Caco-2 (cell line): ENCODE results near the gene PCDHGA6. TPM values are rescaled to one million over a fixed set of nuclear protein-coding genes. Genes with fewer than 3 reads are reported as not detected.

Experiments used
- BruUV-seq: library from RNA; stranded (reverse); fragments of 400-500 nt; replicated peaks from 2 replicates; lab custom pipeline; 2021; lab: Mats Ljungman, UMichigan
- CTCF ChIA-PET: fragments of 300-600 bp; sonication (Branson Sonifier 250); formaldehyde crosslinking; loops from one replicate; lab custom pipeline; 2022; ENCODE audit warnings: antibody characterized with exemption; lab: Charles Lee
- POLR2A ChIA-PET: fragments of 300-600 bp; sonication (Branson Sonifier 250); formaldehyde crosslinking; loops from one replicate; lab custom pipeline; 2022; ENCODE audit warnings: antibody characterized with exemption; lab: Charles Lee
- DNase-seq, 2 experiments: peaks; one replicate each; pipeline versions ENCODE4 v3.0.0 to v3.0.0-alpha.2; 2020 to 2022
- H3K27me3 ChIP-seq: replicated peaks from 2 replicates; pipeline ENCODE4 v1.6.0; 2011; ENCODE audit warnings: low read length; ENCODE audit not compliant: control insufficient read depth, insufficient read depth
- H3K36me3 ChIP-seq: 2 replicates; pipeline ENCODE4 v1.5.1; 2011; ENCODE audit warnings: low read length; ENCODE audit not compliant: control insufficient read depth, insufficient read depth
- H3K4me1 ChIP-seq: fragments of 250-450 bp; sonication (Bioruptor Pico); 2 replicates; pipeline ENCODE4 v1.5.1; 2020; ENCODE audit warnings: mild to moderate bottlenecking
- H3K4me3 ChIP-seq: 2 replicates; pipeline ENCODE4 v1.5.1; 2011; ENCODE audit warnings: low read depth, mild to moderate bottlenecking, control low read depth, low read length
- H3K9me3 ChIP-seq: fragments of 250-450 bp; sonication (Bioruptor Pico); 2 replicates; pipeline ENCODE4 v1.5.1; 2020; ENCODE audit warnings: mild to moderate bottlenecking, moderate library complexity
- H3K27ac Mint-ChIP-seq: one replicate; pipeline ENCODE4 v1.8.0; 2022; ENCODE audit warnings: mixed read lengths; ENCODE audit not compliant: unreplicated experiment
- H3K27me3 Mint-ChIP-seq: one replicate; pipeline ENCODE4 v1.8.0; 2022; ENCODE audit warnings: mixed read lengths; ENCODE audit not compliant: insufficient read depth, unreplicated experiment
- H3K36me3 Mint-ChIP-seq: one replicate; pipeline ENCODE4 v1.8.0; 2022; ENCODE audit warnings: mild to moderate bottlenecking, mixed read lengths; ENCODE audit not compliant: insufficient read depth, unreplicated experiment
- H3K4me1 Mint-ChIP-seq: one replicate; pipeline ENCODE4 v1.8.0; 2022; ENCODE audit warnings: low read depth, mixed read lengths; ENCODE audit not compliant: unreplicated experiment
- H3K4me3 Mint-ChIP-seq: one replicate; pipeline ENCODE4 v1.8.0; 2022; ENCODE audit warnings: mild to moderate bottlenecking, moderate library complexity, mixed read lengths; ENCODE audit not compliant: unreplicated experiment
- H3K9me3 Mint-ChIP-seq: one replicate; pipeline ENCODE4 v1.8.0; 2022; ENCODE audit warnings: mixed read lengths; ENCODE audit not compliant: unreplicated experiment
- CTCF ChIP-seq, 2 experiments: fragments of 200-600 bp in 1 of 2; IDR thresholded peaks; 1 replicate in 1 of 2; 2 replicates in 1 of 2; pipeline versions ENCODE4 v1.5.1 to v1.8.0; 2011 to 2022; ENCODE audit warnings: antibody characterized with exemption in 1 of 2, control low read depth in 1 of 2, inconsistent platforms in 1 of 2, low read depth in 1 of 2, low read length in 1 of 2, mild to moderate bottlenecking in 1 of 2, moderate library complexity in 1 of 2; ENCODE audit not compliant: insufficient read depth in 1 of 2, severe bottlenecking in 1 of 2, unreplicated experiment in 1 of 2
- intact Hi-C: fragments of 100-400 bp; cut with micrococcal nuclease; formaldehyde crosslinking; loops from one replicate; pipeline ENCODE4 v1.10.0; 2022; ENCODE audit not compliant: unreplicated experiment
- total RNA-seq: library from RNA; stranded (reverse); gene quantifications from 2 replicates; pipeline ENCODE4 v1.2.3, GENCODE V29; 2022

The PCDHGA6 gene
- total RNA-seq, 1 experiment from 2014 or later = 0.79 TPM

- H3K9me3 ChIP-seq = peaks cover 16% of the 10 kb centered on the region; the same call in 1 of the 2 replicates
- H3K27me3 ChIP-seq = no peaks in the 10 kb centered on the region
- TF ChIP-seq CTCF (IDR thresholded peaks at IDR 0.05; ENCODE audit: insufficient read depth in 1 of 2, low read depth in 1 of 2, low read length in 1 of 2, severe bottlenecking in 1 of 2, unreplicated experiment in 1 of 2) = no peak
- no peaks in the 10 kb centered on the region for H3K36me3 ChIP-seq
- Mint-ChIP-seq H3K36me3 (peaks cover 27% of the 10 kb centered on the region), H3K27ac (no peak within 1 kb of the TSS), H3K27me3 (no peaks in the 10 kb centered on the region), H3K4me3 (no peak within 1 kb of the TSS), H3K4me1 (no peaks in the 10 kb centered on the region), H3K9me3 (peaks cover 14% of the 10 kb centered on the region)
- intact Hi-C loops = no loop called here
- H3K4me1 ChIP-seq = no peaks in the 10 kb centered on the region
- BruUV-seq = no TSS peak
- no peak for DNase-seq
- CTCF ChIA-PET = no interaction called here
- no peak within 1 kb of the TSS for H3K4me3 ChIP-seq
- POLR2A ChIA-PET = interaction anchor here (0.6 kb wide), 1 partner anchor 101 kb away, joined by 4 read pairs; no protein-coding TSS in a partner anchor
Observed at GRCh38 chr5:141420855-141421488, 47.3 kb downstream of the PCDHGA6 start, which contains the start of gene PCDHGA11. Gene PCDHGA11 (plus strand): TSS chr5:141421051. CDS start chr5:141421228, 177 bp downstream.

DNA sequence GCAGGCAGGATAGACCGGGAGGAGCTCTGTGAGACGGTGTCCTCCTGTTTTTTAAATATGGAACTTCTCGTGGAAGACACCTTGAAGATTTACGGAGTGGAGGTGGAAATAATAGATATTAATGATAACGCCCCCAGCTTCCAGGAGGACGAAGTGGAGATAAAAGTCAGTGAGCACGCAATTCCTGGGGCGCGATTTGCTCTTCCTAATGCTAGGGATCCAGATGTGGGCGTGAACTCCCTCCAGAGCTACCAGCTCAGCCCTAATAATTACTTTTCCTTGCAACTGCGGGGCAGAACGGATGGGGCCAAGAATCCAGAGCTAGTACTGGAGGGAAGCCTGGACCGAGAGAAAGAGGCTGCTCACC is 47.8 kb downstream of the PCDHGA6 start:
- H3K4me3 ChIP-seq = no peak overlapping the region
- peaks cover 27% of the 10 kb centered on the region for H3K36me3 Mint-ChIP-seq

DNA sequence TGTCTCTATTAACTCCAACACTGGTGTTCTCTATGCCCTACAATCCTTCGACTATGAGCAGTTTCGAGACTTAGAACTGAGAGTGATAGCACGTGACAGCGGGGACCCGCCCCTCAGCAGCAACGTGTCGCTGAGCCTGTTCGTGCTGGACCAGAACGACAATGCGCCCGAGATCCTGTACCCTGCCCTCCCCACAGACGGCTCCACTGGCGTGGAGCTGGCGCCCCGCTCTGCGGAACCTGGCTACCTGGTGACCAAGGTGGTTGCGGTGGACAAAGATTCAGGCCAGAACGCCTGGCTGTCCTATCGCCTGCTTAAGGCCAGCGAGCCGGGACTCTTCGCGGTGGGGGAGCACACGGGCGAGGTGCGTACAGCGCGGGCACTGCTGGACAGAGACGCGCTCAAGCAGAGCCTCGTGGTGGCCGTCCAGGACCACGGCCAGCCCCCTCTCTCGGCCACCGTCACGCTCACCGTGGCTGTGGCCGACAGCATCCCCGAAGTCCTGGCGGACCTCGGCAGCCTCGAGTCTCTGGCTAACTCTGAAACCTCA is 49.1 kb downstream of the PCDHGA6 start:
- Histone ChIP-seq H3K4me1 (no peaks in the 10 kb centered on the region), H3K36me3 (no peaks in the 10 kb centered on the region), H3K27me3 (no peaks in the 10 kb centered on the region), H3K9me3 (peaks cover 9% of the 10 kb centered on the region; the same call in 1 of the 2 replicates), H3K4me3 (no peak overlapping the region)
- H3K4me3 Mint-ChIP-seq = no peak overlapping the region
- peaks cover 13% of the 10 kb centered on the region for H3K9me3 Mint-ChIP-seq
- no TSS peak for BruUV-seq
- no peak overlapping the region for H3K27ac Mint-ChIP-seq
- ChIA-PET CTCF (no interaction called here), POLR2A (no interaction called here)
- H3K27me3 Mint-ChIP-seq = no peaks in the 10 kb centered on the region
- no peak for DNase-seq
- H3K4me1 Mint-ChIP-seq = no peaks in the 10 kb centered on the region
- H3K36me3 Mint-ChIP-seq = peaks cover 24% of the 10 kb centered on the region
- intact Hi-C loops = no loop called here
- no peak for TF ChIP-seq CTCF (IDR thresholded peaks at IDR 0.05; ENCODE audit: insufficient read depth in 1 of 2, low read depth in 1 of 2, low read length in 1 of 2, severe bottlenecking in 1 of 2, unreplicated experiment in 1 of 2)

More for the DNA sequence above, 47.8 kb downstream of the PCDHGA6 start:
- peaks cover 14% of the 10 kb centered on the region for H3K9me3 Mint-ChIP-seq
- no peak overlapping the region for H3K4me3 Mint-ChIP-seq
- TF ChIP-seq CTCF (IDR thresholded peaks at IDR 0.05; ENCODE audit: insufficient read depth in 1 of 2, low read depth in 1 of 2, low read length in 1 of 2, severe bottlenecking in 1 of 2, unreplicated experiment in 1 of 2) = no peak
- Histone ChIP-seq H3K36me3 (no peaks in the 10 kb centered on the region), H3K9me3 (peaks cover 14% of the 10 kb centered on the region; the same call in 1 of the 2 replicates), H3K27me3 (no peaks in the 10 kb centered on the region), H3K4me1 (no peaks in the 10 kb centered on the region)
- intact Hi-C loops = no loop called here
- BruUV-seq = no TSS peak
- POLR2A ChIA-PET = interaction anchor here (0.6 kb wide), 1 partner anchor 101 kb away, joined by 4 read pairs; no protein-coding TSS in a partner anchor
- H3K4me1 Mint-ChIP-seq = no peaks in the 10 kb centered on the region
- no peaks in the 10 kb centered on the region for H3K27me3 Mint-ChIP-seq
- CTCF ChIA-PET = no interaction called here
- no peak for DNase-seq
- no peak overlapping the region for H3K27ac Mint-ChIP-seq
